Ishikawa (cell line): Measurements from ENCODE around the gene GALT.

Experiments used
- EGR1 ChIP-seq: IDR thresholded peaks from 2 replicates; pipeline ENCODE4 v1.6.1; 2012
- EP300 ChIP-seq: IDR thresholded peaks from 2 replicates; pipeline ENCODE4 v1.6.1; 2012; ENCODE audit warnings: borderline replicate concordance
- RAD21 ChIP-seq: IDR thresholded peaks from 2 replicates; pipeline ENCODE4 v1.6.1; 2012; ENCODE audit warnings: low read depth
- TAF1 ChIP-seq: IDR thresholded peaks from 2 replicates; pipeline ENCODE4 v1.6.1; 2012; ENCODE audit warnings: low read depth, mild to moderate bottlenecking
- USF1 ChIP-seq: IDR thresholded peaks from 2 replicates; pipeline ENCODE4 v1.6.1; 2012
- TF ChIP-seq, protein P1 (sequence below): IDR thresholded peaks from 2 replicates; pipeline ENCODE4 v1.6.1; 2012

DNA sequence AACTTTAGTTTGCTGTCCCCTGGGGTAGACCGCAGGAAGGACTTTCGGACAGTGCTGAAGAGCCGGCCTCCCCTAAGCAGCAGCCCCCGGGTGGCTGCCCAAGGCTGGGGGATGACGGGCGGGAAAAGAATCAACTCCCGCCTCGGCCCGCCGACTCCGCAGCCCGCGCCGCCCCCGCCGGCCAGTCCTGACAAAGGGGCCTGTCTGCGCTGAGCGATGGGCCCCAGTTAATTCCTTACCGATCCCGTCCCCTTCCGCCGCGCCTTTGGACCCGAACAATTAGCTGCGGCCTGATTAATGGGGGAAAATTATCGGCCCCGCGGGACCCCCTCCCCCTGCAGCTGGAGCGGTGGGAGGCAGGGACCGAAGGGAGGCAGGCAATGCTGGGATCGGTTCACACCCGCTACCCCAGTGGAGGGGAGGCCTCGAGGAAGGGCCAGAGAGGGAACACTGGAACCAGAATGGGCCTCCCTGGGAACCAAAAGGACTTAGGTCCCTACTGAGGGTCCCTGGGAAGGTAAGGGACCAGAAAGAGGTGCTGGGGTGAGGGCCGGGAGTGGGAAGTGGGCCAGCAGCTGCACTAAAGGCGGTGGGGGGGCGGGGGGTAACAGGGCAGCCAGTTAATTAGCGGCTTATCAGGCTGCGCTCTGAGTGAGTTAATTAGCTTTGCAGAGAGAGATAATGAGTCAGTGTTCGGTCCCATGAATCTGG, 21.8 kb upstream of the GALT start:
- TF ChIP-seq TAF1 (no peak), EGR1 (no peak), RAD21 (no peak), EP300 (no peak), USF1 (no peak)
- TF ChIP-seq, protein P1, sequence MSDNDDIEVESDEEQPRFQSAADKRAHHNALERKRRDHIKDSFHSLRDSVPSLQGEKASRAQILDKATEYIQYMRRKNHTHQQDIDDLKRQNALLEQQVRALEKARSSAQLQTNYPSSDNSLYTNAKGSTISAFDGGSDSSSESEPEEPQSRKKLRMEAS, result no peak
